Trophoblast cell (in vitro differentiated cells and primary cell): ENCODE data around the gene ITPR1.

Experiments
- DNase-seq, 2 donors: peaks; one replicate each; pipeline ENCODE4 v3.0.0-alpha.2; 2016
- H2AFZ ChIP-seq: 2 replicates; pipeline ENCODE4 v1.6.1; 2013; ENCODE audit warnings: low read length, moderate library complexity, mild to moderate bottlenecking; ENCODE audit not compliant: insufficient read depth, poor library complexity
- H2AK5ac ChIP-seq: 2 replicates; pipeline ENCODE4 v1.6.1; 2013; ENCODE audit warnings: mild to moderate bottlenecking, low read length
- H2BK120ac ChIP-seq: 2 replicates; pipeline ENCODE4 v1.6.1; 2013; ENCODE audit warnings: low read length, mild to moderate bottlenecking, moderate library complexity; ENCODE audit not compliant: insufficient read depth, poor library complexity
- H2BK12ac ChIP-seq: 2 replicates; pipeline ENCODE4 v1.6.1; 2013; ENCODE audit warnings: mild to moderate bottlenecking, low read length, moderate library complexity
- H2BK5ac ChIP-seq: 2 replicates; pipeline ENCODE4 v1.6.1; 2013; ENCODE audit warnings: low read length, low read depth, moderate library complexity, mild to moderate bottlenecking; ENCODE audit not compliant: poor library complexity
- H3K14ac ChIP-seq: 2 replicates; pipeline ENCODE4 v1.6.1; 2013; ENCODE audit warnings: mild to moderate bottlenecking, low read length
- H3K18ac ChIP-seq: 2 replicates; pipeline ENCODE4 v1.6.1; 2013; ENCODE audit warnings: mild to moderate bottlenecking, low read length
- H3K23ac ChIP-seq: 2 replicates; pipeline ENCODE4 v1.6.1; 2013; ENCODE audit warnings: low read length
- H3K27ac ChIP-seq: 2 replicates; pipeline ENCODE4 v1.5.1; 2013; ENCODE audit warnings: low read depth, mild to moderate bottlenecking, inconsistent platforms, low read length, moderate library complexity
- H3K27me3 ChIP-seq: 2 replicates; pipeline ENCODE4 v1.6.1; 2013; ENCODE audit warnings: inconsistent platforms, mild to moderate bottlenecking, low read length, moderate library complexity; ENCODE audit not compliant: insufficient read depth
- H3K36me3 ChIP-seq, 2 experiments: 1 replicate in 1 of 2; 2 replicates in 1 of 2; pipeline ENCODE4 v1.6.1; 2013; ENCODE audit warnings: low read length in 2 of 2, mild to moderate bottlenecking in 2 of 2, moderate library complexity in 1 of 2; ENCODE audit not compliant: insufficient read depth in 2 of 2, control insufficient read depth in 1 of 2
- H3K4ac ChIP-seq: 2 replicates; pipeline ENCODE4 v1.6.1; 2013; ENCODE audit warnings: low read depth, mild to moderate bottlenecking, low read length, moderate library complexity
- H3K4me1 ChIP-seq, 2 experiments: 1 replicate in 1 of 2; 2 replicates in 1 of 2; pipeline ENCODE4 v1.6.1; 2013; ENCODE audit warnings: low read length in 2 of 2, mild to moderate bottlenecking in 2 of 2, moderate library complexity in 1 of 2; ENCODE audit not compliant: insufficient read depth in 2 of 2, control insufficient read depth in 1 of 2
- H3K4me2 ChIP-seq: 2 replicates; pipeline ENCODE4 v1.6.1; 2013; ENCODE audit warnings: inconsistent platforms, mild to moderate bottlenecking, low read length, moderate library complexity
- H3K4me3 ChIP-seq: 2 replicates; pipeline ENCODE4 v1.5.1; 2013; ENCODE audit warnings: mild to moderate bottlenecking, low read depth, low read length, inconsistent platforms
- H3K79me1 ChIP-seq: one replicate; pipeline ENCODE4 v1.6.1; 2013; ENCODE audit warnings: low read length
- H3K79me2 ChIP-seq: 2 replicates; pipeline ENCODE4 v1.6.1; 2013; ENCODE audit warnings: low read length, mild to moderate bottlenecking; ENCODE audit not compliant: control insufficient read depth, insufficient read depth, poor library complexity
- H3K9ac ChIP-seq: 2 replicates; pipeline ENCODE4 v1.6.1; 2013; ENCODE audit warnings: mild to moderate bottlenecking, low read length
- H3K9me3 ChIP-seq: 2 replicates; pipeline ENCODE4 v1.6.1; 2013; ENCODE audit warnings: low read depth, mild to moderate bottlenecking, control low read depth, inconsistent platforms, low read length; ENCODE audit not compliant: insufficient read depth
- H4K12ac ChIP-seq: 2 replicates; pipeline ENCODE4 v1.6.1; 2013; ENCODE audit warnings: low read depth, mild to moderate bottlenecking, low read length, moderate library complexity
- H4K8ac ChIP-seq: 2 replicates; pipeline ENCODE4 v1.6.1; 2013; ENCODE audit warnings: low read depth, mild to moderate bottlenecking, low read length, moderate library complexity
- H4K91ac ChIP-seq: one replicate; pipeline ENCODE4 v1.6.1; 2013; ENCODE audit warnings: low read depth, mild to moderate bottlenecking, low read length, moderate library complexity
- WGBS: extraction: QIAGEN DNeasy Blood & Tissue Kit; methylation state at CpG from one replicate; pipeline ENCODE4 v1.1.7; 2013; ENCODE audit warnings: missing lambda C conversion rate; ENCODE audit not compliant: insufficient read length, insufficient coverage; ENCODE audit errors: extremely low coverage; 5-methylcytosine and 5-hydroxymethylcytosine counted together

The ITPR1 gene

GRCh38 chr3:4839278-4839677 lies 346.1 kb downstream of the ITPR1 start:
- H3K14ac ChIP-seq = no peak overlapping the region
- no peak overlapping the region for H3K9ac ChIP-seq
- H4K91ac ChIP-seq = no peak overlapping the region
- H4K12ac ChIP-seq = no peak overlapping the region
- H3K4me1 ChIP-seq = peaks cover 5 to 16% of the 10 kb centered on the region in 2 experiments
- no peak overlapping the region for H2BK12ac ChIP-seq
- H2BK5ac ChIP-seq = no peak overlapping the region
- H3K36me3 ChIP-seq = no peaks in the 10 kb centered on the region
- no peak overlapping the region for H2AFZ ChIP-seq
- no peak overlapping the region for H3K18ac ChIP-seq
- no peak overlapping the region for H3K23ac ChIP-seq
- no CpG with 5 or more reads among the region's 3 CpGs for WGBS
- H3K4ac ChIP-seq = no peak overlapping the region
- no peak overlapping the region for H4K8ac ChIP-seq
- DNase-seq = no peak
- peaks cover 7% of the 10 kb centered on the region for H3K79me1 ChIP-seq
- H3K27ac ChIP-seq = no peak overlapping the region
- H2BK120ac ChIP-seq = no peak overlapping the region
- H3K9me3 ChIP-seq = no peaks in the 10 kb centered on the region
- H2AK5ac ChIP-seq = no peak overlapping the region
- H3K4me3 ChIP-seq = no peak overlapping the region
- H3K27me3 ChIP-seq = no peaks in the 10 kb centered on the region
- H3K79me2 ChIP-seq = no peaks in the 10 kb centered on the region
- no peak overlapping the region for H3K4me2 ChIP-seq

- Histone ChIP-seq H3K27me3 (no peaks in the 10 kb centered on the region), H3K23ac (no peak overlapping the region), H3K14ac (no peak overlapping the region), H4K91ac (no peak overlapping the region), H3K79me1 (peaks cover 3% of the 10 kb centered on the region), H2AFZ (no peak overlapping the region), H4K8ac (no peak overlapping the region), H3K4me3 (no peak overlapping the region), H4K12ac (no peak overlapping the region), H3K9ac (no peak overlapping the region), H3K79me2 (no peaks in the 10 kb centered on the region), H3K36me3 (no peaks in the 10 kb centered on the region), H2BK120ac (no peak overlapping the region), H3K4me2 (no peak overlapping the region), H3K9me3 (no peaks in the 10 kb centered on the region), H3K4me1 (peaks cover 2 to 10% of the 10 kb centered on the region in 2 experiments), H2BK5ac (no peak overlapping the region), H3K4ac (no peak overlapping the region), H3K27ac (no peak overlapping the region), H3K18ac (no peak overlapping the region), H2BK12ac (no peak overlapping the region), H2AK5ac (no peak overlapping the region)
- no CpG with 5 or more reads among the region's 3 CpGs for WGBS
- DNase-seq = peak; percentile 57 to 71
Measured at GRCh38 chr3:4841225-4841624, 348.1 kb downstream of the ITPR1 start.

- H3K23ac ChIP-seq = no peak overlapping the region
- no peak overlapping the region for H2AK5ac ChIP-seq
- peaks cover 2 to 10% of the 10 kb centered on the region in 2 experiments for H3K4me1 ChIP-seq
- H3K79me2 ChIP-seq = no peaks in the 10 kb centered on the region
- H3K27ac ChIP-seq = no peak overlapping the region
- H3K4ac ChIP-seq = no peak overlapping the region
- peak overlapping the region; percentile 47 for H4K8ac ChIP-seq
- H3K27me3 ChIP-seq = no peaks in the 10 kb centered on the region
- no peak overlapping the region for H4K12ac ChIP-seq
- WGBS = no CpG with 5 or more reads among the region's 3 CpGs
- H3K36me3 ChIP-seq = no peaks in the 10 kb centered on the region
- no peak overlapping the region for H2BK5ac ChIP-seq
- H2BK120ac ChIP-seq = peak overlapping the region; percentile 76
- peak overlapping the region; percentile 40 for H3K14ac ChIP-seq
- no peak overlapping the region for H3K4me2 ChIP-seq
- no peak overlapping the region for H4K91ac ChIP-seq
- peak overlapping the region; percentile 58 for H2BK12ac ChIP-seq
- H3K79me1 ChIP-seq = peaks cover 3% of the 10 kb centered on the region
- no peak overlapping the region for H2AFZ ChIP-seq
- no peak overlapping the region for H3K9ac ChIP-seq
- no peaks in the 10 kb centered on the region for H3K9me3 ChIP-seq
- H3K4me3 ChIP-seq = no peak overlapping the region
- DNase-seq = peak in 1 of 2 donors; percentile 78
- no peak overlapping the region for H3K18ac ChIP-seq
Measured at GRCh38 chr3:4841776-4842440, 348.8 kb downstream of the ITPR1 start.

- no peak overlapping the region for H2BK12ac ChIP-seq
- peak overlapping the region; percentile 27 for H4K91ac ChIP-seq
- no peak overlapping the region for H2BK5ac ChIP-seq
- H3K14ac ChIP-seq = no peak overlapping the region
- peaks cover 2 to 16% of the 10 kb centered on the region in 2 experiments for H3K4me1 ChIP-seq
- H3K79me1 ChIP-seq = peaks cover 4% of the 10 kb centered on the region
- H2BK120ac ChIP-seq = no peak overlapping the region
- H4K8ac ChIP-seq = no peak overlapping the region
- H3K79me2 ChIP-seq = no peaks in the 10 kb centered on the region
- DNase-seq = no peak
- no peak overlapping the region for H3K4ac ChIP-seq
- H3K4me3 ChIP-seq = no peak overlapping the region
- no peak overlapping the region for H3K18ac ChIP-seq
- no peaks in the 10 kb centered on the region for H3K36me3 ChIP-seq
- WGBS = no CpG with 5 or more reads among the region's 5 CpGs
- no peak overlapping the region for H3K4me2 ChIP-seq
- no peaks in the 10 kb centered on the region for H3K27me3 ChIP-seq
- H2AFZ ChIP-seq = no peak overlapping the region
- H3K9me3 ChIP-seq = no peaks in the 10 kb centered on the region
- no peak overlapping the region for H3K27ac ChIP-seq
- H4K12ac ChIP-seq = no peak overlapping the region
- H3K23ac ChIP-seq = no peak overlapping the region
- no peak overlapping the region for H2AK5ac ChIP-seq
- no peak overlapping the region for H3K9ac ChIP-seq
Measured at GRCh38 chr3:4843619-4844018, 350.5 kb downstream of the ITPR1 start.
